Measurements from ENCODE around the gene ZNF423. TPM values are rescaled to one million over a fixed set of nuclear protein-coding genes. Genes with fewer than 3 reads are reported as not detected.

Gene ZNF423
- total RNA-seq, 4 donors from 2014 or later: 7.0 to 19.7 (median 8.4) TPM

- TF ChIP-seq POLR2AphosphoS5 (IDR thresholded peaks at IDR 0.05) (no peak), POLR2A (IDR thresholded peaks at IDR 0.05) (no peak), CTCF (IDR thresholded peaks at IDR 0.05) (no peak), EP300 (IDR thresholded peaks at IDR 0.05) (no peak)
- Histone ChIP-seq H3K9me3 (no peaks in the 10 kb centered on the region), H3K27me3 (no peaks in the 10 kb centered on the region), H3K36me3 (no peaks in the 10 kb centered on the region), H3K27ac (no peak overlapping the region), H3K4me1 (peaks cover 0 to 16% (median 0%) of the 10 kb centered on the region in 3 donors), H3K4me3 (no peak overlapping the region)
- 91 to 96% methylated on average over 6 to 9 of the region's 9 CpGs for WGBS, 2 donors (ENCODE audit: low coverage in 1 of 2)
- ATAC-seq: no peak
Observed at GRCh38 chr16:49712106-49712505, 143.8 kb downstream of the ZNF423 start.

GRCh38 chr16:49709057-49709456 lies 146.9 kb downstream of the ZNF423 start:
- no peak overlapping the region for H3K27ac ChIP-seq
- no peak overlapping the region for H3K4me3 ChIP-seq
- no peaks in the 10 kb centered on the region for H3K36me3 ChIP-seq
- H3K9me3 ChIP-seq: no peaks in the 10 kb centered on the region
- H3K4me1 ChIP-seq: no peaks in the 10 kb centered on the region
- ATAC-seq: no peak
- no peaks in the 10 kb centered on the region for H3K27me3 ChIP-seq
- WGBS, 2 donors (ENCODE audit: low coverage in 1 of 2): 65 to 73% methylated on average over 8 to 11 of the region's 12 CpGs
- TF ChIP-seq EP300 (IDR thresholded peaks at IDR 0.05) (no peak), CTCF (IDR thresholded peaks at IDR 0.05) (no peak), POLR2A (IDR thresholded peaks at IDR 0.05) (no peak), POLR2AphosphoS5 (IDR thresholded peaks at IDR 0.05) (no peak)

- TF ChIP-seq POLR2A (IDR thresholded peaks at IDR 0.05): no peak
- no peak for TF ChIP-seq POLR2AphosphoS5 (IDR thresholded peaks at IDR 0.05)
- TF ChIP-seq CTCF (IDR thresholded peaks at IDR 0.05): no peak
- TF ChIP-seq EP300 (IDR thresholded peaks at IDR 0.05): no peak
- peaks cover 0 to 1% (median 0%) of the 10 kb centered on the region in 3 donors for H3K4me1 ChIP-seq
- WGBS, 2 donors (ENCODE audit: low coverage in 1 of 2): 71 to 82% methylated on average over 2 to 6 of the region's 6 CpGs
- no peak overlapping the region for H3K4me3 ChIP-seq
- H3K27ac ChIP-seq: no peak overlapping the region
- H3K9me3 ChIP-seq: no peaks in the 10 kb centered on the region
- ATAC-seq: no peak
- H3K36me3 ChIP-seq: no peaks in the 10 kb centered on the region
- no peaks in the 10 kb centered on the region for H3K27me3 ChIP-seq
Observed at GRCh38 chr16:49708491-49708890, 147.4 kb downstream of the ZNF423 start.

- H3K4me1 ChIP-seq: peaks cover 0 to 18% (median 15%) of the 10 kb centered on the region in 3 donors
- 89 to 90% methylated on average over 4 to 5 of the region's 11 CpGs for WGBS, 2 donors (ENCODE audit: low coverage in 1 of 2)
- H3K27me3 ChIP-seq: no peaks in the 10 kb centered on the region
- no peaks in the 10 kb centered on the region for H3K36me3 ChIP-seq
- ATAC-seq: no peak
- no peak overlapping the region for H3K4me3 ChIP-seq
- no peaks in the 10 kb centered on the region for H3K9me3 ChIP-seq
- TF ChIP-seq POLR2A (IDR thresholded peaks at IDR 0.05): no peak
- TF ChIP-seq EP300 (IDR thresholded peaks at IDR 0.05): no peak
- TF ChIP-seq CTCF (IDR thresholded peaks at IDR 0.05): no peak
- TF ChIP-seq POLR2AphosphoS5 (IDR thresholded peaks at IDR 0.05): no peak
- no peak overlapping the region for H3K27ac ChIP-seq
Observed at GRCh38 chr16:49706620-49707355, 149.1 kb downstream of the ZNF423 start.

GRCh38 chr16:49704586-49705155 lies 151.2 kb downstream of the ZNF423 start:
- Histone ChIP-seq H3K27me3 (no peaks in the 10 kb centered on the region), H3K27ac (no peak overlapping the region), H3K4me3 (no peak overlapping the region), H3K9me3 (no peaks in the 10 kb centered on the region), H3K4me1 (peaks cover 0 to 39% (median 32%) of the 10 kb centered on the region in 3 donors), H3K36me3 (no peaks in the 10 kb centered on the region)
- TF ChIP-seq POLR2AphosphoS5 (IDR thresholded peaks at IDR 0.05): no peak
- no peak for TF ChIP-seq EP300 (IDR thresholded peaks at IDR 0.05)
- no peak for TF ChIP-seq POLR2A (IDR thresholded peaks at IDR 0.05)
- no peak for TF ChIP-seq CTCF (IDR thresholded peaks at IDR 0.05)
- no peak for ATAC-seq
- WGBS, 2 donors (ENCODE audit: low coverage in 1 of 2): no CpG with 5 or more reads among the region's 2 CpGs
